HG03139 (cell line): Measurements from ENCODE around the gene ZC3H12A.

ENCODE experiments used
- ATAC-seq: cut with Tn5 transposase; IDR thresholded peaks from one replicate; pipeline ENCODE4 v1.9.1; 2021; ENCODE audit not compliant: unreplicated experiment

The ZC3H12A gene

DNA sequence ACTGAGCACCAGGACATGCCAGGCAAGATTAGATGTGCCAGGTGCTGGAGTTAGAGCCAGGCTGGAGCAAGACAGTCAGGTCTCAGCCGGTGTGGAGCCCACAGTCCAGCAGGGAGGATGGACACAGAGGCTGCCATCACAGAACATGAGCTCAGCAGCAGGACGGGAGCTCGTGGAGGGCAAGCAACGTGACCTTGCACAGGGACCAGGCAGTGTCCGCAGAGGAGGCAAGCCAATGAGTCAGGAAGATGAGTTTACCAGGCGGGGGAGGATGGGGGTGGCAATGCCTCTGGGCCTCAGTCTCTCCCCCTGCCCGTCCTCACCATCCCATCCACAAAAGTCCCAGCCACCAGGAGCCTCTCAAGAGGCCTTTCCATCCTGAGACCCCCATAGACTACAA, 20.7 kb upstream of the ZC3H12A start:
- ATAC-seq: no peak

DNA sequence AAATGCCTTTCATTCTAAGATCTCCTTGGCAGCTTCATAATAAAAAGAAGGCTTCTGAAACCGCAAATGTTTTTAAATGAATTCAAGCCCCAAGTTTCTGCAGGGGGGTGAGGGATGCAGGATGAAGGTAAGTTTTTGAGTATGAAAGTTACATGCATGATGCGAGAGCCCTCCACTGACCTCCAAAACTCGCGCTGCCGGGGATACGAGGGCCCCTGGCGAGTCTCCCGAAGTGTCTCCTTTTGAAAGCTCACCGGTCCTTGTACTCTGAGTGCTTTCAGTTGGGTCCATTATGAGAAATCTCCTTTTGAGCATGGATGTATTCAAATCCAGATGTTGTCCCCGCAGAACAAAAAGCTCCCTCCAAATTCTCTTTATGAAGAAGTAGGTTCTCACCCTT, 18.9 kb upstream of the ZC3H12A start:
- ATAC-seq: no peak

DNA sequence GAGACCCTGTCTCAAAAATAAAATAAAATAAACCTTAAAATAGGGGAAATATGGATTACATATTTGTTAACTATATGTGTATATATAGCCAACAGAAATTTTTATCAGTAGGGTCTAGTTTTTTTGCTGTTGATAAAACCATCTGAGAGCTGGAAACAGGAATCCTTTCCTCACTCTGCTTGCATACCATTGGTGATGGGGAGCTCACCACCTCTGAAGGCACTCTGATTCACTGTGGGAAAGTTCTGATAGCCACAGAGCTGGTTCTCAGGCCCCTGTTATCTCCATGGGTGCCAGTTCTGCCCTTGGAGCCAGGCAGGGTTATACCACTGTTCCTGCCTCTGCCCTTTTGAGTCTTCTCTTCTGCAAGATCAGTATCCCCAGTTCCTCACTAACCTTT, 17.8 kb upstream of the ZC3H12A start:
- ATAC-seq: no peak

DNA sequence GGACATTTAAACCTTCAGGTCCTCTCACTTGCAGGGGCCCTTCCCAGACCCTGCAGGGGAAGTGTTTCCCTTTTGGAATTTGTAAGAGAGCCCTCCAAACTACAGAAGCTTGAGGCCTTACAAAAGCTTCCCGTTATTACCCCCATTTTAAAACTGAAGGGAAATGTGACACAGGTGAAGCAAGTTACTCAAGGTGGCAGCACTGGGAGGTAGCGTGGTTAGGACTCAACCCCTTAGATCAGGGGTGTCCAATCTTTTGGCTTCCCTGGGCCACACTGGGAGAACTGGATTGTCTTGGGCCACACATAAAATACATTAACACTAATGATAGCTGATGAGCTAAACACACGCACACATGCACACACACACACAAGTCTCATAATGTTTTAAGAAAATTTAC, 15.8 kb upstream of the ZC3H12A start:
- no peak for ATAC-seq

DNA sequence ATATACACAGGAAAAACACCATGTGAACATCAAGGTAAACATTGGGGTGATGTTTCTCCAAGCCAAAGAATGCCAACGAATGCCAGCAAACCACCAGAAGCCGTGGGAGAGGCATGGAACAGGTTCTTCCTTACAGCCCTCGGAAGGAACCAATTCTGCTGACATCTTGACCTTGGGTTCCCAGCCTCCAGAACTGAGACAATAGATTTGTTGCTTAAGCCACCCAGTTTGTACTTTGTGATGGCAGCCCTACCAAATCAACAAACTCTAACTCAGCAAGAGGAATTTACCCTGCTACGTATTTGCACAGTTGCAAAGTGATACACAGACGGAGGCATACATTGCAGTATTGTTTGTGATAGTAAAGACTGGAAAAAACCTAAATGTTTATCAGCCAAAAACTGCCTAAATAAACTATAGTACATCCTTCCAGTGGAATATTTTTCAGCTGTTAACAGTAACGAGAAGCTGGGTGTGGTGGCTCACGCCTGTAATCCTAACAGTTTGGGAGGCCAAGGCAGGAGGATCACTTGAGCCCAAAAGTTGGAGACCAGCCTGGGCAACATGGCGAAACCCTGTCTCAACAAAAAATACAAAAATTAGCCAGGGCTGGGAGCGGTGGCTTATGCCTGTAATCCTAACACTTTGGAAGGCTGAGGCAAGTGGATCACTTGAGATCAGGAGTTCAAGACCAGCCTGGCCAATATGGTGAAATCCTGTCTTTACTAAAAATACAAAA, 12.5 kb upstream of the ZC3H12A start:
- ATAC-seq: no peak

DNA sequence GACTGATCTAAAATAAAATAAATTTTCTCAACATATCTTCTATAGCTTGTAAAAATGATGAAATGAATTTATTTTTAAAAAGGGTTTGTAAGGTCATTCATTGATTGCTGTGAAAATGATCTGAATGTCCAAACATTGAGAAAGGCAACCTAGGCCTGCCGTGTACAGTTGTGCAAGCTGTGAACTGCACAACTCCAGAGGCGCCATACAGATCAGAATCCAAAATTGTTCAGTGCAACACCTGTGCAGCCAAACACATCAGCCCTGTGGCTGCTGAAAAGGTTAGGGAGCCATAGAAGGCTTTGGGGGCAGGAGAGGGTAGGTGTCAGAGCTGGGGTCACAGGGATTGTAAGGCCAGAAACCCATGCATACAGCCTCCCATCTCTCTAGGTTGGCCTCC, 9.9 kb upstream of the ZC3H12A start:
- ATAC-seq: no peak

DNA sequence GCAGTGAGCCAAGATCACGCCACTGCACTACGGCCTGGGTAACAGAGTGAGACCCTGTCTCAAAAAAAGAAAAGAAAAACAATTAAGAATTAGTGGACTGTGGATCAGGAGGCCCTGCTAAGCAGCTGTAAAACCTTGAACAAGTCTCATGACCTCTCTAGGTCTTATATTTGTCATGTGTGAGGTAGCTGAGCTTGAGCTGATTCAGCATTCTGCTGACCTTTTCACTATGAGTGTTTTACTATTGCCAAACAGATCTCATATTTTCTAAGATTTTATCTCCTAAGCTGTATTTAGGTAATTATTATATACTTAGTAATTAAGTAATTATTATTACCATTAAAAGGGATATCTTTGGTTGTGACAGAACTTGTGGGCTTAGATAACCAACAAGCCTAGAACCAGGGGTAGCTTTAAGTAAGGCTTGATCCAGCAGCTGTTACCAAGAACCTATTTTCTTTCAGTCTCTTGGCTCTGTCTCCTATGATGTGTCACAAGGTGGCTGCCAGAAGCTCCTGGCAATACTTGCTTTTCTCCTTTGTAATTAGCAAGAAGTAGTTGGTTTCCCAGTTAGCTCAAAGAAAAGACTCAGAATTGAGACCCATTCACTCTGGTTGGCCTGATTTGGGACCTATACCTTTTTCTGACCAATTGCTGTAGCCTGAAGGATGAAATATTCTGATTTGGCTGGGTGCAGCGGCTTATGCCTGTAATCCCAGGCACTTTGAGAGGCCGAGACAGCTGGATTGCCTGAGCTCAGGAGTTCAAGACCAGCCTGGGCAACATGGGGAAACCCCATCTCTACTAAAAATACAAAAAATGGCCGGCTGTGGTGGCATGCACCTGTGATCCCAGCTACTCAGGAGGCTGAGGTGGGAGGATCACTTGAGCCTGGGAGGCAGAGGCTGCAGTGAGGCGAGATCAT, 8.5 kb upstream of the ZC3H12A start:
- ATAC-seq: no peak

DNA sequence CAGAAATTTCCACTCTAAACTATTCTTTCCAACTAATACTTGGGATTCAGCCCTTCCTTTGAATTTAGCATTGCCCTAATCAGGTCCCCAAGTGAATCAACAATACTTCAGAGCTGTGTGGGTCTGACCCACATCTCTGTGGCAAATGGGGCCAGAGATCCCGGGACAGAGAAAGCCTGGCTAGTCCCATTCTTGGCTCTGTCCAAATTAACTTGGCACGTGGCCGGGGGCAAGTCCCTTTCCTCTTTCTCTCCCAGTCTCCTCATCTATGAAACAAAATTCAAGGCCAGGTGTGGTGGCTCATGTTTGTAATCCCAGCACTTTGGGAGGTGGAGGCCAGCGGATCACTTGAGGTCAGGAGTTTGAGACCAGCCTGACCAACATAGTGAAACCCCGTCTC, 6.3 kb upstream of the ZC3H12A start:
- ATAC-seq: no peak

DNA sequence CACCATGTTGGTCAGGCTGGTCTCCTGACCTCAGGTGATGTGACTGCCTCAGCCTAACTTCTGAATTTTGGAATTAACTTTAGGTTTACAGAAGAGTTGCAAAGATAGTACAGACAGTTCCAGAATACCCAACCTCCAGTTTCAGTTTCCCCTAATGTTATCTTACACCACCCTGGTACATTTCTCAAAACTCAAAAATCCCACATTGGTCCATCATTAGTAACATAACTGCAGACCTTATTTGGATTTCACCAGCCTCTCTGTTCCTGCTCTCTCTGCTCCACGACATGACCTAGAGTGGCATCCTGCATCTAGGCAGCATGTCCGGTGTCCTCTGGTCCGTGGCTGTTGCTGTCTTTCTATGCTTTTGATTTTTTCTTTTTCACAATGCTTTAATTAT, 5.0 kb upstream of the ZC3H12A start:
- no peak for ATAC-seq

DNA sequence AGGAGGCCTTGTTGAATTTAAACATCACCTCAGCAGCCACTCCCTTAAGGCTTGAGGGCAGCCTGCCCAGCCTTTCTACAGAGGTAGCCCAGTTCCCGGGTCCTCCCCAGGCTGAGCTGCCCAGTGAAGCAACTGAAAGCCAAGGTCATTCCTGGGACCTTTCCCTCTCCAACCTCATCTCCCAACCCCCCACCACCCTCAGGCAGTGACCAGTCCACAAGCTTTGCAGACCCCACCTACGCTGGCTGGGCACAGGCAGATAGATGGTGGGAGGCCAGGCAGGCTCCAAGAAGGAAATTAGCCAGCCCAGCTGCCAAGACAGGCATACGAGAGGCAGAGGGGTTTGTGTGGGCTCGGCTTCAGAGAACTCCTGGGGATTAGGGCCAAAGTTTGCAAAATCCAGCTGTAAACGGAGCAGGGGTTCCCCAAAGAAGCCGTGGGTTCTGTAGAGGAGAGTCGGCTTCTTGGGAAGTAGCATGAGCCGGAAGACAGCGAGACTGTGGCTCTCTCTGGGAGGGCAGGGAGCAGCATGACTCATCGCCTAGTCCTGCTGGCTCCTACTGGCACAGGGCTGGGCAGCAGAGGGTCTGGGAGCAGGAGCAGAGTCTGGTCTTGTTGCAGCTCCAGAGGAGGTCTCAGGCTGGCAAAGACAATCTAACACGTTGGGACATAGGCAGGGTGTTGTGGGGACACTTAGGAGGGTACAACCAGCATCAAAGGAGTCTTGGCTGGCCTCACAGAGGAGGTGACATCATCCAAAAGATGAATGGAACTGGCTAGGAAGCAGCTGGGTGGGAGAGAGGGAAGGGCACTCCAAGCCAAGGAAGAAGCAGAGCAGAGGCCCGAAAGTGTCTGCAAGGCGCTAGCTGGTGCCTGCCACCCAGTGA, 2.8 kb upstream of the ZC3H12A start:
- no peak for ATAC-seq

DNA sequence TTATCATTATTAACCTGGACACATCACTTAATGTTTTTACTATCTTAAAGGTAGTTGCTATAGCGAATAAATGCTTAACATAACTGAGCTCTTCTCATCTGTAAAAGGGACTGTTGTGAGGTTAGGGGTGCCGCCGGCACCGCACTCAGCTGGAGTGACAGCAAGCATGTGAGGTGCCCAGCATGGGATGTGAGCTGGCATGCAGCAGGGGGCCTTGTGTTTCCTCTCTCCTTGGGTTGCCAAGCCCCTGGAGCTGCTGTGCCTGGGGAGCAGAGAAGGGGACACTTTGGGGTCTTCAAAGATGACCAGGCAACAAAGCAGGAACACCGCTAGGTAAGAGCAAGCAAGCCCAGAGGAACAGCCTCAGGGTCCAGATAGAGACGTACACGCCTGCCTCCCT, 2.1 kb upstream of the ZC3H12A start:
- no peak for ATAC-seq

DNA sequence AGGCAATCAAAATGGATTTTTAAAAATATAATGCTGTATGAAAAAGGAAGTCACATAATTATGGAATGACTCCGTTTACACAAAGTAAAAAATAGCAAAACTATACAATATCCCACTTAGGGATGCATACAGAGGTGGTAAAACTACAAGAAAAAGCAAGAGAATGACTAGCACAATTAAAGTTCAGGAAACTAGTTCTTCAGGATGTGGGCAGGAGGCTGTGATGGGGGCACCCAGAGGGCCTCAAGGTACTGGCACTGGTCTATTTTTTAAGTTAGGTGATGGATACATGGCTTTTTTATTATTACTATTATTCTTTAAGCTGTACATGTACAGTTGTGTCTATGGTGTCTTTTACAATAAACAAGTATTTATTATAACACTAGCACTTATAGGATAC, 1.4 kb upstream of the ZC3H12A start:
- no peak for ATAC-seq

DNA sequence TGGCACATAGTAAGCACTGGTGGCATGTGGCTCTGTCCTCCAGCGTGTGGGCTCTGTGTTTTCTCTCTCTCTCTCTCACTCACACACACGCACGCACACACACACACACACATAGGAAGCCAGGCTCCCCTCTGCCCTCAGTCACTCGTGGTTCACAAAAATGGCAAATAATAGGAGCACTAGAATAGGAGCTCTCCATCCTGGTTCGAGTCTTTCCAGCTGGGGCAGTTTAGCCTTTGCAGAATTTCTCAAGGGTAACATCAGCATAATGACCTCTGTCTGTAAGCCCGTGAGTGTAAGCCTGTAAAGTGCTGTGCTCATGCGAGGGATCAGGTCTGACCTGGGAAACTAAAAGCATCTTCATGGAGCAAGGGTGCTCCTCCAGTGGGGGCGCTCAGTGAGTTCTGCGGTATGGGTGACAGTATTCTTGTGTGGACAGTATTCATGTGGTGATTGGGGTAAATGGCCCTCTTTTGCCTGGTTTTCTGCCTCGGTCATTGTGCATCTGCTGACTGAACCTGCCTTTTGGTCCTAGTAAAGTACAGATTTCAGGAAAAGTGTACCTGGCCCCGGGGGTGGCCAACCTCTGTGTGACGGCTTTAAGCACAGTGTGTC, 842 bp upstream of the ZC3H12A start:
- no peak for ATAC-seq

DNA sequence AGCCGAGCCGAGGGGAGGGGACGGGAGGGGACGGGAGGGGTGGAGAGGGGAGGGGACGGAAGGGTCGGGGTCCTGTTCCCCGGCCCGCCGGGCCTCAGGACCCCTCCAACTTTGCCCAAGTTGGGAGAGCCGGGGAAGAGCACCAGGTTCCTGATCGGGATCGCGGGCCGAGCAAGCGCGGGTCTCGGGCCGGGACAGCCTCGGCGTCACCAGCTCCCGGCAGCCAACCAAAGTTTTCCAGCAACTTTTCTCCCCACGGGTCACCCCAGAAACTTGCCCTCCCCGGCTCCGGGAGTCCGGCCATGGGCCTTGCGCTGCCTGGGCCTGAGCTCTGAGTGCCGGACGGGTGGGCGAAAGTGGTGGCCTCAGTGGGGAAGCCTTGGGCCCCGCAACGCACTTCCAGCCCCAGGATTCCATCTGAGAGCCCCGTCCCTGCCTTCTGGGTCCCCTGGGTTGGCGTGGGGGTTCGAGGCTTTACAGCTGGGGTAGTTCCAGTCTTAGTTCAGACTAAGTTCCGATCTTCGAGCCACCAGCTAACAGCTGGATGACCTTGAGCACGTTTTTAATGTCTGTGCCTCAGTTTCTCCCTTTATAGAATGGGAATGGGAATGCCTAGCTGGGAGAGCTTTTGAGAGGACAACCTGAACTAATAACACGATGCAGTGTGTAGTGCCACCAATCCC, 458 bp downstream of the ZC3H12A start:
- ATAC-seq: no peak

DNA sequence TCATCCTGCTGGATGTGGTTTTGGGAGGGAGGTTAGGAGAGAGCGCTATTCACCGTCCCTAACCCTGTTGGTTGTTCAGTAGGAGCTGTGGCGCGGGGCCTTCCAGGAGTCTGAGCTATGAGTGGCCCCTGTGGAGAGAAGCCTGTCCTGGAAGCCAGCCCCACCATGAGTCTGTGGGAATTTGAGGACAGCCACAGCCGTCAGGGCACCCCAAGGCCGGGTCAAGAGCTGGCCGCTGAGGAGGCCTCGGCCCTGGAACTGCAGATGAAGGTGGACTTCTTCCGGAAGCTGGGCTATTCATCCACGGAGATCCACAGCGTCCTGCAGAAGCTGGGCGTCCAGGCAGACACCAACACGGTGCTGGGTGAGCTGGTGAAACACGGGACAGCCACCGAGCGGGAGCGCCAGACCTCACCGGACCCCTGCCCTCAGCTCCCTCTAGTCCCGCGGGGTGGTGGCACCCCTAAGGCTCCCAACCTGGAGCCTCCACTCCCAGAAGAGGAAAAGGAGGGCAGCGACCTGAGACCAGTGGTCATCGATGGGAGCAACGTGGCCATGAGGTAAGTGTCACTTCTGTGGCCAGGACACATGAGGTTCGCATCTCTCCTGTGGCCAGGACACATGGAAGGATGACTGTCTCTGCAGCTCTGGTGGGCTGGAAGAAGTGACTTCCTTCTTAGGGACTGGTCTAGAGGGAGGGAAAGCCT, 1.2 kb downstream of the ZC3H12A start:
- no peak for ATAC-seq

DNA sequence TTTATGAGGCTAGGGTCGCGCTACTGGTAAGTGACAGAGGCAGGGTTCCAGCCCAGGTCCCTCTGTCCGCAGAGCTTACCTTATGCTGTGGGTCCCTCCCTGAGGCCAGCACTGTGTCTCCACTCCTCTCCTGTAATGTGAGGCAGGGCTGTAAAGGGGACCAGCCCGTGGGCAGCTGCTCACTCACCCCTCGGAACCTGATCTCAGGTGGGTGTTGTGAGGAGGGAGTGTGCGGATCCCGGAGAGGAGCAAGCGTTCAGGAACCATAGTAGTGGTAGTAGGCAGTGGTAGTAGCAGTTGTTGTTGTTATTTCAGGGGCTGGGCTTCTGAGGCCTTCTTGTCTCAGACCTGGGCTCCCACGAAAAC, 1.7 kb downstream of the ZC3H12A start:
- ATAC-seq: no peak

DNA sequence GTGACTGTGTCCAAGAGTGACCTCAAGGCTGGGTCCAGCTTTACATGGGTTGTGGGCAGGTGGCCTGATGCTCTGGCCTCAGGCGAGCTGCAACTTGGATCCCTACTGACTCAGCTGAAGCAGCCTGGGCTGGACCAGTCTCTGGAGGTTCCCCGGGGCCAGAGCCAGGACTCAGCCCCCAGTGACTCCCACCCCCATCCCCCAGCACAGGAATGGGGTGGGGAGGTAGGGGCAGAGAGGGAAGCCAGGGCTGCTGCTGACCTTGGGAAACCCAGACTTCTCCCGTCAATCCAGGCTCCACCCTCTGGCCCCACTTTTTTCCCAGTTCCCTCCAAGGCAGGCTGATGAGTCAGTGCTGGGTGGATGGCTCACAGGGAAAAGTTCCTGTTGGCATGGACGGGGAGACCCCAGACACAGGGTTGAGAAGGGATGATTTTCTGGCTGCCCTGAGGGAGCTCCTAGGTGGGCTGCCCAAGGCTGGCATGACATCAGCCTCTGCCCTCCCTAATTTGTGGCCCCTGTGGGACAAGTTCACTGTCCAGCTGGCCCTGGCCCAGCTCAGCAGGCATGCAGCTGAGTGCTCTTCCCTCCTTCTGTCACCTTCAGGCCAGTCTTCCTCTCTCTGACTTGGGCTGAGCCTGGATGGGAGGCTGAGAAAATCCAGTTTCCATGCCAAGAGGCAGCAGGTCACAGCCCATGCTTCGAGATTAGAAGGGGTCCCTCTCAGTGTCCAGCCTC, 2.2 kb downstream of the ZC3H12A start:
- no peak for ATAC-seq

DNA sequence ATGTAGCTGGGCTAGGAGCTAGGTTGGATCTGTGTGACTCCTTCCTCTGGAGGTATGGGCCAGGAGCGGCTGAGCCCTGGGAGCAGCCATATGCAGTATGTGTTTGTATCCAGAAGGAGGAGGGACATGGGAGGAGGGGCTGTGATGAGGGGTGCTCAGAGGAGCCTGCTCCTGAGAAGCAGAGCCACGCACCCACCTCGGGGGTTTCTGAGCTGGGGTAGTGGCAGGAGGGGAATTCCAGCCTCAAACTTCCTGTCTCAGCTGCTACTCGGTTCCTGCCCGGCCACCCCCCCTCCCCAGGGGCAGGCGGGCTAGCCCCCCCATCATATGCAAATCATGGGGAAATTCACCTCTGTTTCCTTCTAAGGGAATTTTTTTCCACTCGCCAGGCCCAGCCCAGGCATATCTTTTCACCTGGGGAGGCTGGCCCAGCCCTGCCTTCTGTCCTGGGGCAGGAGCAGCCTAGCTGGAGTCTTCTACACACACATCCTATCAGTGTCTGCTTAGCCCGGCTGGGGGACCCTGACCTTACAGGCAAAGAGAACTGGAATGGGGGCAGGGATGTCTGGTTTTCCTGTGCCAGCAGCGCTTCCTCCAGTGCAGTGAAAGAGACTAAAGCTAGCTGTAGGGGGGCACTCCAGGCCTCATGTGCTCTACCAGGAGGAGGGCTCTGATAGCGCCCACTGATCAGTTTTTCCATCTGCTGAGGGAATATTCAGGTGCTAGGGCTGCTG, 3.0 kb downstream of the ZC3H12A start:
- ATAC-seq: peak; percentile 34
